Nephron (organoid): Measurements from ENCODE around the gene ARHGEF25.

ENCODE experiments used
- H3K27ac Mint-ChIP-seq, 3 experiments: 2 replicates each; pipeline ENCODE4 v1.8.0; 2020; ENCODE audit warnings: mixed read lengths in 3 of 3, mild to moderate bottlenecking in 2 of 3, moderate library complexity in 1 of 3
- H3K27me3 Mint-ChIP-seq: 2 replicates; pipeline ENCODE4 v1.8.0; 2021; ENCODE audit warnings: low read depth, mild to moderate bottlenecking, moderate library complexity, mixed read lengths
- H3K36me3 Mint-ChIP-seq: 2 replicates; pipeline ENCODE4 v1.8.0; 2020; ENCODE audit warnings: low read depth, mixed read lengths
- H3K4me1 Mint-ChIP-seq: 2 replicates; pipeline ENCODE4 v1.8.0; 2020; ENCODE audit warnings: mixed read lengths
- H3K4me3 Mint-ChIP-seq, 3 experiments: 2 replicates each; pipeline ENCODE4 v1.8.0; 2020; ENCODE audit warnings: mild to moderate bottlenecking in 3 of 3, mixed read lengths in 3 of 3, moderate library complexity in 2 of 3
- H3K9me3 Mint-ChIP-seq: 2 replicates; pipeline ENCODE4 v1.8.0; 2020; ENCODE audit warnings: mixed read lengths
- CTCF ChIP-seq, 3 experiments: fragments of 200-600 bp; sonication (generic); IDR thresholded peaks; one replicate each; pipeline ENCODE4 v1.5.0; 2021; ENCODE audit warnings: antibody characterized with exemption in 3 of 3; ENCODE audit not compliant: unreplicated experiment in 3 of 3

Gene ARHGEF25

GRCh38 chr12:57579011-57579410, 32.2 kb upstream of the ARHGEF25 start:
- TF ChIP-seq CTCF (IDR thresholded peaks at IDR 0.05; ENCODE audit: unreplicated experiment in 3 of 3), result no peak
- H3K27me3 Mint-ChIP-seq, result peaks cover 40% of the 10 kb centered on the region
- no peaks in the 10 kb centered on the region for H3K4me1 Mint-ChIP-seq
- H3K9me3 Mint-ChIP-seq, result no peaks in the 10 kb centered on the region
- H3K27ac Mint-ChIP-seq, result no peak overlapping the region
- H3K36me3 Mint-ChIP-seq, result no peaks in the 10 kb centered on the region
- no peak overlapping the region for H3K4me3 Mint-ChIP-seq

GRCh38 chr12:57579677-57580465, 31.4 kb upstream of the ARHGEF25 start:
- H3K4me3 Mint-ChIP-seq, result no peak overlapping the region
- H3K27ac Mint-ChIP-seq, result no peak overlapping the region
- no peaks in the 10 kb centered on the region for H3K4me1 Mint-ChIP-seq
- no peaks in the 10 kb centered on the region for H3K36me3 Mint-ChIP-seq
- H3K27me3 Mint-ChIP-seq, result peaks cover 38% of the 10 kb centered on the region
- no peak for TF ChIP-seq CTCF (IDR thresholded peaks at IDR 0.05; ENCODE audit: unreplicated experiment in 3 of 3)
- no peaks in the 10 kb centered on the region for H3K9me3 Mint-ChIP-seq

- H3K27me3 Mint-ChIP-seq, result peaks cover 34% of the 10 kb centered on the region
Observed at GRCh38 chr12:57580466-57580795, 30.8 kb upstream of the ARHGEF25 start.

GRCh38 chr12:57581802-57582201, 29.4 kb upstream of the ARHGEF25 start:
- no peaks in the 10 kb centered on the region for H3K9me3 Mint-ChIP-seq

More at GRCh38 chr12:57580466-57580795, 30.8 kb upstream of the ARHGEF25 start:
- TF ChIP-seq CTCF (IDR thresholded peaks at IDR 0.05; ENCODE audit: unreplicated experiment in 3 of 3), result no peak
- H3K27ac Mint-ChIP-seq, result no peak overlapping the region
- no peaks in the 10 kb centered on the region for H3K9me3 Mint-ChIP-seq
- H3K36me3 Mint-ChIP-seq, result no peaks in the 10 kb centered on the region
- no peak overlapping the region for H3K4me3 Mint-ChIP-seq
- no peaks in the 10 kb centered on the region for H3K4me1 Mint-ChIP-seq

GRCh38 chr12:57582440-57582839, 28.8 kb upstream of the ARHGEF25 start:
- Mint-ChIP-seq H3K27ac (no peak overlapping the region), H3K9me3 (no peaks in the 10 kb centered on the region), H3K4me1 (no peaks in the 10 kb centered on the region), H3K36me3 (no peaks in the 10 kb centered on the region), H3K27me3 (peaks cover 23% of the 10 kb centered on the region), H3K4me3 (no peak overlapping the region)
- no peak for TF ChIP-seq CTCF (IDR thresholded peaks at IDR 0.05; ENCODE audit: unreplicated experiment in 3 of 3)

More at GRCh38 chr12:57581802-57582201, 29.4 kb upstream of the ARHGEF25 start:
- Mint-ChIP-seq H3K27me3 (peaks cover 25% of the 10 kb centered on the region), H3K36me3 (no peaks in the 10 kb centered on the region), H3K27ac (no peak overlapping the region), H3K4me1 (no peaks in the 10 kb centered on the region), H3K4me3 (no peak overlapping the region)
- no peak for TF ChIP-seq CTCF (IDR thresholded peaks at IDR 0.05; ENCODE audit: unreplicated experiment in 3 of 3)
